OCI-LY1 (cell line): ENCODE measurements around the gene MDH1B.

Source experiments
- EZH2 ChIP-seq: fragments of 200-600 bp; sonication (generic), shearing (Covaris generic); IDR thresholded peaks from 2 replicates; pipeline ENCODE4 v1.8.0; 2017; ENCODE audit warnings: borderline replicate concordance, mixed run types, mild to moderate bottlenecking, antibody characterized with exemption, low read length, moderate library complexity, mixed read lengths
- TF ChIP-seq, protein P1 (sequence below): fragments of 200-600 bp; sonication (generic), shearing (Covaris generic); IDR thresholded peaks from 2 replicates; pipeline ENCODE4 v1.5.1; 2017; ENCODE audit warnings: mild to moderate bottlenecking, antibody characterized with exemption, low read length, moderate library complexity, mixed read lengths

DNA sequence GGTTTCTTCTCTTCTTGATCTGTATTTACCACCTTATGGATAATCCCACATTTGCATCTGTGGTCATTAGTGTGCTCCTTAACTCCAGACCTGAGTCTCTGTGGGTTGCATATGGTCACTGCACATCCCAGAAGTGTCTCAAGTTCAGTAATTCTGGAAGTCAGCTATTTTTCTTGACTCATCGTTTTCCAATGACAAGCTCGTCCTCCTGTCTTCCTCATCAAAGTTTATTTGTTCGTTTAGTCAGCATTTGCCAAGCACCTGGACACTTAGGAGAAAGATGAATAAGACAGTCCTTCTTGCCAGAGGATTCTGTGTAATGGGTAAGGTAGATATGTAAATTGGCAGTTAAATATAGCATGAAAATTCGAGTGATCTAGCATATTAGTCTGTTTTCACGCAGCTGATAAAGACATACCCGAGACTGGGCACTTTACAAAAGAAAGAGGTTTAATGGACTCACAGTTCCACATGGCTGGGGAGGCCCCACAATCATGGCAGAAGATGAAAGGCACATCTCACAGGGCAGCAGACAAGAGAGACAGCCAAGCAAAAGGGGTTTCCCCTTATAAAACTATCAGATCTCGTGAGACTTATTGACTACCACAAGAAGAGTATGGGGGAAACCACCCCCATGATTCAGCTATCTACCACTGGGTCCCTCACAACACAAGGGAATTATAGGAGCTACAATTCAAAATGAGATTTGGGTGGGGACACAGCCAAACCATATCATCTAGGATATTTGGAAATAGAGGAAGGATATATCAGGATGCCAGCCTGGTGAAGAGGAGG is 19.6 kb upstream of the MDH1B start:
- TF ChIP-seq, protein P1, sequence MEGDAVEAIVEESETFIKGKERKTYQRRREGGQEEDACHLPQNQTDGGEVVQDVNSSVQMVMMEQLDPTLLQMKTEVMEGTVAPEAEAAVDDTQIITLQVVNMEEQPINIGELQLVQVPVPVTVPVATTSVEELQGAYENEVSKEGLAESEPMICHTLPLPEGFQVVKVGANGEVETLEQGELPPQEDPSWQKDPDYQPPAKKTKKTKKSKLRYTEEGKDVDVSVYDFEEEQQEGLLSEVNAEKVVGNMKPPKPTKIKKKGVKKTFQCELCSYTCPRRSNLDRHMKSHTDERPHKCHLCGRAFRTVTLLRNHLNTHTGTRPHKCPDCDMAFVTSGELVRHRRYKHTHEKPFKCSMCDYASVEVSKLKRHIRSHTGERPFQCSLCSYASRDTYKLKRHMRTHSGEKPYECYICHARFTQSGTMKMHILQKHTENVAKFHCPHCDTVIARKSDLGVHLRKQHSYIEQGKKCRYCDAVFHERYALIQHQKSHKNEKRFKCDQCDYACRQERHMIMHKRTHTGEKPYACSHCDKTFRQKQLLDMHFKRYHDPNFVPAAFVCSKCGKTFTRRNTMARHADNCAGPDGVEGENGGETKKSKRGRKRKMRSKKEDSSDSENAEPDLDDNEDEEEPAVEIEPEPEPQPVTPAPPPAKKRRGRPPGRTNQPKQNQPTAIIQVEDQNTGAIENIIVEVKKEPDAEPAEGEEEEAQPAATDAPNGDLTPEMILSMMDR = no peak
- no peak for TF ChIP-seq EZH2
